ENCODE data around the gene TLL2.

- no peak for TF ChIP-seq CTCF (IDR thresholded peaks at IDR 0.05)
- TF ChIP-seq POLR2AphosphoS5 (IDR thresholded peaks at IDR 0.05; ENCODE audit: insufficient read depth in 1 of 2, low read depth in 1 of 2) = no peak
Measured at GRCh38 chr10:96419351-96419750, 94.4 kb downstream of the TLL2 start.
